GM12878 (cell line): ENCODE measurements around the gene ABL1.

Experiments used
- CTCF ChIP-seq, 3 experiments: IDR thresholded peaks in 2 of 3; conservative IDR thresholded peaks in 1 of 3; 2 replicates each; pipeline ENCODE4 v1.5.1; 2011; ENCODE audit warnings: low read depth in 3 of 3, low read length in 3 of 3, mild to moderate bottlenecking in 3 of 3, control low read depth in 2 of 3, moderate library complexity in 2 of 3, inconsistent platforms in 1 of 3, mixed read lengths in 1 of 3; ENCODE audit not compliant: control insufficient read depth in 2 of 3, insufficient read depth in 1 of 3; ENCODE audit errors: extremely low read depth in 1 of 3
- EP300 ChIP-seq, 2 experiments: fragments of 150-350 bp in 1 of 2; IDR thresholded peaks; 2 replicates each; pipeline ENCODE4 v1.6.1; 2011 to 2012; ENCODE audit warnings: low read depth in 2 of 2, low read length in 2 of 2, borderline replicate concordance in 1 of 2, improper control_type of control experiment in 1 of 2, inconsistent platforms in 1 of 2; ENCODE audit not compliant: control insufficient read depth in 1 of 2

- TF ChIP-seq CTCF (IDR thresholded peaks at IDR 0.05 in 2 of 3, conservative IDR thresholded peaks at IDR 0.05 in 1 of 3; ENCODE audit: control insufficient read depth in 2 of 3, extremely low read depth in 1 of 3, insufficient read depth in 1 of 3, low read depth in 3 of 3, low read length in 3 of 3): no peak
- no peak for TF ChIP-seq EP300 (IDR thresholded peaks at IDR 0.05; ENCODE audit: borderline replicate concordance in 1 of 2, control insufficient read depth in 1 of 2, low read depth in 2 of 2, low read length in 2 of 2)
Observed at GRCh38 chr9:130849356-130849755, 14.3 kb downstream of the ABL1 start.
